Superior temporal gyrus (tissue), 1 donor: ENCODE measurements around the gene FIGNL2.

ENCODE experiments used
- DNase-seq: peaks from one replicate; pipeline ENCODE4 v3.0.0-alpha.2; 2016; ENCODE audit errors: extremely low spot score

The FIGNL2 gene

GRCh38 chr12:51855586-51856428 lies 7.3 kb upstream of the FIGNL2 start:
- DNase-seq = no peak

GRCh38 chr12:51852404-51853137 lies 4.1 kb upstream of the FIGNL2 start:
- DNase-seq = no peak

- DNase-seq = no peak
Measured at GRCh38 chr12:51851413-51852124, 3.1 kb upstream of the FIGNL2 start.

- DNase-seq = no peak
Measured at GRCh38 chr12:51850965-51851299, 2.4 kb upstream of the FIGNL2 start.

- no peak for DNase-seq
Measured at GRCh38 chr12:51850081-51850964, 1.8 kb upstream of the FIGNL2 start.

GRCh38 chr12:51848841-51849735 lies 570 bp upstream of the FIGNL2 start:
- no peak for DNase-seq

- no peak for DNase-seq
Measured at GRCh38 chr12:51847643-51848325, 734 bp downstream of the FIGNL2 start.

- DNase-seq = no peak
Measured at GRCh38 chr12:51846911-51847642, 1.4 kb downstream of the FIGNL2 start.

GRCh38 chr12:51846271-51846691 lies 2.2 kb downstream of the FIGNL2 start:
- DNase-seq = no peak

- no peak for DNase-seq
Measured at GRCh38 chr12:51845482-51845881, 3.0 kb downstream of the FIGNL2 start.

GRCh38 chr12:51844854-51845253 lies 3.7 kb downstream of the FIGNL2 start:
- no peak for DNase-seq

GRCh38 chr12:51841727-51842126 lies 6.8 kb downstream of the FIGNL2 start:
- no peak for DNase-seq

- DNase-seq = no peak
Measured at GRCh38 chr12:51840966-51841365, 7.6 kb downstream of the FIGNL2 start.

- no peak for DNase-seq
Measured at GRCh38 chr12:51839310-51839947, 9.1 kb downstream of the FIGNL2 start.

GRCh38 chr12:51838762-51839161 lies 9.8 kb downstream of the FIGNL2 start:
- DNase-seq = no peak

GRCh38 chr12:51838036-51838435 lies 10.5 kb downstream of the FIGNL2 start:
- DNase-seq = no peak

GRCh38 chr12:51837286-51837685 lies 11.2 kb downstream of the FIGNL2 start:
- DNase-seq = no peak

- DNase-seq = no peak
Measured at GRCh38 chr12:51836827-51837173, 11.7 kb downstream of the FIGNL2 start.
